K562 (cell line): ENCODE measurements around the gene GNG3. TPM values are rescaled to one million over a fixed set of nuclear protein-coding genes. Genes with fewer than 3 reads are reported as not detected.
A peak's percentile ranks its signal among the peaks of the same experiment; 100 is the strongest.

Source experiments
- ATF7 ChIP-seq: fragments of 450-650 bp; IDR thresholded peaks from 2 replicates; pipeline ENCODE4 v1.7.1; 2014; ENCODE audit warnings: mild to moderate bottlenecking, moderate library complexity
- C11orf30 ChIP-seq: fragments of 450-650 bp; IDR thresholded peaks from 2 replicates; pipeline ENCODE4 v1.6.1; 2016; ENCODE audit warnings: low read depth, mild to moderate bottlenecking
- CHD2 ChIP-seq: IDR thresholded peaks from 2 replicates; pipeline ENCODE4 v1.6.1; 2011; ENCODE audit warnings: low read depth, low read length
- CREB1 ChIP-seq, 2 experiments: sonication (generic) in 1 of 2; formaldehyde crosslinking in 1 of 2; IDR thresholded peaks; 2 replicates each; pipeline versions ENCODE4 v1.6.1 to v1.8.0; 2012 to 2022; ENCODE audit warnings: inconsistent platforms in 1 of 2, mild to moderate bottlenecking in 1 of 2, missing genetic modification reagents in 1 of 2, moderate library complexity in 1 of 2
- CREB3L1 ChIP-seq: fragments of 450-650 bp; IDR thresholded peaks from 2 replicates; pipeline ENCODE4 v1.6.1; 2014; ENCODE audit warnings: low read depth, mild to moderate bottlenecking, moderate library complexity, borderline replicate concordance
- E2F3 ChIP-seq: fragments of 250-450 bp; sonication (Bioruptor Pico); IDR thresholded peaks from 2 replicates; pipeline ENCODE4 v1.4.0; 2020; ENCODE audit warnings: mild to moderate bottlenecking
- EP400 ChIP-seq: fragments of 450-650 bp; IDR thresholded peaks from 2 replicates; pipeline ENCODE4 v1.6.1; 2017; ENCODE audit warnings: antibody characterized with exemption, mild to moderate bottlenecking, moderate library complexity
- ETV6 ChIP-seq, 3 experiments: fragments of 150-350 bp in 1 of 3; sonication (generic) in 1 of 3; formaldehyde crosslinking in 1 of 3; IDR thresholded peaks; 2 replicates each; pipeline versions ENCODE4 v1.6.1 to v1.8.0; 2014 to 2022; ENCODE audit warnings: borderline replicate concordance in 2 of 3, low read depth in 2 of 3, antibody characterized with exemption in 1 of 3, low read length in 1 of 3, mild to moderate bottlenecking in 1 of 3, missing genetic modification reagents in 1 of 3
- FIP1L1 ChIP-seq: fragments of 200-400 bp; formaldehyde crosslinking; IDR thresholded peaks from 2 replicates; pipeline ENCODE4 v1.6.1; 2018; ENCODE audit warnings: mild to moderate bottlenecking, low read depth, low read length; ENCODE audit not compliant: poor library complexity, severe bottlenecking
- KLF13 ChIP-seq: fragments of 450-650 bp; IDR thresholded peaks from 2 replicates; pipeline ENCODE4 v1.6.1; 2016; ENCODE audit warnings: missing genetic modification characterization, low read depth, mild to moderate bottlenecking, missing compliant biosample characterization, moderate library complexity, borderline replicate concordance
- MAZ ChIP-seq, 2 experiments: fragments of 450-650 bp in 1 of 2; sonication (generic) in 1 of 2; formaldehyde crosslinking; IDR thresholded peaks in 1 of 2; conservative IDR thresholded peaks in 1 of 2; 2 replicates each; pipeline versions ENCODE4 v1.4.0 to v1.5.0; 2020; ENCODE audit warnings: mild to moderate bottlenecking in 1 of 2, missing genetic modification reagents in 1 of 2
- MYBL2 ChIP-seq, 2 experiments: fragments of 450-650 bp in 1 of 2; sonication (generic) in 1 of 2; formaldehyde crosslinking in 1 of 2; IDR thresholded peaks; 2 replicates each; pipeline versions ENCODE4 v1.6.1 to v1.8.1; 2017 to 2022; ENCODE audit warnings: borderline replicate concordance in 1 of 2, inconsistent platforms in 1 of 2, low read depth in 1 of 2, mild to moderate bottlenecking in 1 of 2, missing genetic modification reagents in 1 of 2, moderate library complexity in 1 of 2
- NONO ChIP-seq, 2 experiments: fragments of 200-400 bp in 1 of 2; fragments of 450-650 bp in 1 of 2; formaldehyde crosslinking in 1 of 2; IDR thresholded peaks; 2 replicates each; pipeline ENCODE4 v1.6.1; 2017; ENCODE audit warnings: low read depth in 2 of 2, mild to moderate bottlenecking in 2 of 2, moderate library complexity in 2 of 2, low read length in 1 of 2
- POLR2AphosphoS5 ChIP-seq: IDR thresholded peaks from 2 replicates; pipeline ENCODE4 v1.6.1; 2011; ENCODE audit warnings: mild to moderate bottlenecking, low read depth, low read length, moderate library complexity; ENCODE audit not compliant: control insufficient read depth, insufficient read depth
- RBFOX2 ChIP-seq: fragments of 200-400 bp; formaldehyde crosslinking; IDR thresholded peaks from 2 replicates; pipeline ENCODE4 v1.6.1; 2017; ENCODE audit warnings: low read depth, mild to moderate bottlenecking, low read length, moderate library complexity
- SPI1 ChIP-seq: IDR thresholded peaks from 2 replicates; pipeline ENCODE4 v1.6.1; 2011; ENCODE audit warnings: low read depth, low read length, control low read depth, borderline replicate concordance
- TAF7 ChIP-seq: fragments of 450-650 bp; IDR thresholded peaks from 2 replicates; pipeline ENCODE4 v1.6.1; 2016; ENCODE audit warnings: missing genetic modification characterization, missing compliant biosample characterization
- THRAP3 ChIP-seq: fragments of 450-650 bp; IDR thresholded peaks from 2 replicates; pipeline ENCODE4 v1.6.1; 2016; ENCODE audit warnings: mild to moderate bottlenecking, inconsistent platforms, borderline replicate concordance
- TRIM28 ChIP-seq: fragments of 450-650 bp; IDR thresholded peaks from 2 replicates; pipeline ENCODE4 v1.6.1; 2017
- ZNF175 ChIP-seq: fragments of 200-800 bp; sonication (Bioruptor generic); IDR thresholded peaks from 2 replicates; pipeline ENCODE4 v1.6.1; 2016; ENCODE audit warnings: low read depth, mild to moderate bottlenecking, missing genetic modification characterization, missing compliant biosample characterization
- polyA plus RNA-seq, 8 experiments: library from polyadenylated mRNA; depleted of rRNA in 4 of 8; stranded (reverse) in 5 of 8; unstranded in 3 of 8; fragments of >200 nt; fragmentation: Nextera tagmentation in 2 of 8; fragmentation: Illumina TruSeq in 1 of 8; extraction: Ambion mirVana in 2 of 8; extraction: Trizol in 1 of 8; gene quantifications; 2 replicates each; pipeline versions ENCODE4 v1.2.1 to v1.2.3, GENCODE V29; 2011 to 2014; ENCODE audit warnings: inconsistent platforms in 1 of 8, missing spikeins in 1 of 8
- total RNA-seq, 7 experiments: library from RNA; depleted of rRNA in 6 of 7; stranded (reverse); fragments of >200 nt in 6 of 7; fragmentation: Illumina TruSeq in 2 of 7; extraction: Trizol in 2 of 7; gene quantifications; 2 replicates each; pipeline versions ENCODE4 v1.2.1 to v1.2.3, GENCODE V29; 2011 to 2021; ENCODE audit warnings: low replicate concordance in 1 of 7
- TF ChIP-seq, protein P1 (sequence below), 2 experiments: fragments of 450-650 bp in 1 of 2; IDR thresholded peaks; 2 replicates each; pipeline ENCODE4 v1.6.1; 2011 to 2017; ENCODE audit warnings: low read depth in 2 of 2, antibody characterized with exemption in 1 of 2, borderline replicate concordance in 1 of 2, low read length in 1 of 2, mild to moderate bottlenecking in 1 of 2, mixed read lengths in 1 of 2; ENCODE audit not compliant: control insufficient read depth in 1 of 2

The GNG3 gene
- total and polyA plus RNA-seq, 9 of the 15 experiments (the other 6 are each of a cell fraction or from before 2014, with no cell fraction given) = 0.07 TPM; not detected in 8

DNA sequence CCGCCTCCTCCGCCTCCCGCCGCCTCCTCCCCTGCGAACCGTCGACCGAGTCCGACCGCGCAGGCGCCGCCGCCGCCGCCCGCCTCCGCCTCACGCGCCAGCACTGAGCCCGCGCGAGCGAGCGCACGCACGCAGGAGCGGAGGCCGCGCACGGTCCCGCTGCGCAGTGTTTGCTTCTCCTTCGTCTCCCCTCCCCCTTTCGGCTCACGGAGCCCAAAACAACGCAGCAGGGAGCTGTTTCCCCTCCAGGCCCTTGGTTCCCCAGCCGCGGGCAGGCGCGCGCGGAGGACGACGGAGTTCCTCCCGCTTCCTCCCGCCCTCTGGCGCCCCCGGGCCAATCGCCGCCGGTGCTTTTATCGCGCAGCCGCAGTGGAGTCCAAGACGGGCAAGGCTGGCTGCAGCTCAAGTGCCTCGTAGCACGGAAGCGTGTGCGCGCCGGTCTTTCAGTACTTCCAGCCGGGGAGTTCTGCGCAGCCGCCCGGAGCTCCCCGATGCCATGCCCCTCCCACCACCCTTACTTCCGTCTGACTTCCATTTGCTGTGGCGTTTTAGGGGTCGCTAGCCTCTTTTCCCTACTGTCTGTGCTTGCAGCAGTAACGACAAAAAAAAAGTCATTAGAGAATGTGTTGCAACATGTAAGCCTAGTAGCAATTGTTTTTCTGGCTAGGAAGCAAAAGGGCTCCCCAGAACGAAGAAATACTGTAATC is 19.8 kb downstream of the GNG3 start, which contains the start of gene HNRNPUL2 (continued):
- TF ChIP-seq ETV6 (IDR thresholded peaks at IDR 0.05; ENCODE audit: borderline replicate concordance in 1 of 2, low read depth in 2 of 2, low read length in 1 of 2) = peak in 1 of 2 experiments; percentile 13; a peak in 1 of 4 replicates
- no peak for TF ChIP-seq ETV6 (CRISPR knock-in tag; IDR thresholded peaks at IDR 0.05; ENCODE audit: borderline replicate concordance)
- no peak for TF ChIP-seq TRIM28
- TF ChIP-seq, protein P1, sequence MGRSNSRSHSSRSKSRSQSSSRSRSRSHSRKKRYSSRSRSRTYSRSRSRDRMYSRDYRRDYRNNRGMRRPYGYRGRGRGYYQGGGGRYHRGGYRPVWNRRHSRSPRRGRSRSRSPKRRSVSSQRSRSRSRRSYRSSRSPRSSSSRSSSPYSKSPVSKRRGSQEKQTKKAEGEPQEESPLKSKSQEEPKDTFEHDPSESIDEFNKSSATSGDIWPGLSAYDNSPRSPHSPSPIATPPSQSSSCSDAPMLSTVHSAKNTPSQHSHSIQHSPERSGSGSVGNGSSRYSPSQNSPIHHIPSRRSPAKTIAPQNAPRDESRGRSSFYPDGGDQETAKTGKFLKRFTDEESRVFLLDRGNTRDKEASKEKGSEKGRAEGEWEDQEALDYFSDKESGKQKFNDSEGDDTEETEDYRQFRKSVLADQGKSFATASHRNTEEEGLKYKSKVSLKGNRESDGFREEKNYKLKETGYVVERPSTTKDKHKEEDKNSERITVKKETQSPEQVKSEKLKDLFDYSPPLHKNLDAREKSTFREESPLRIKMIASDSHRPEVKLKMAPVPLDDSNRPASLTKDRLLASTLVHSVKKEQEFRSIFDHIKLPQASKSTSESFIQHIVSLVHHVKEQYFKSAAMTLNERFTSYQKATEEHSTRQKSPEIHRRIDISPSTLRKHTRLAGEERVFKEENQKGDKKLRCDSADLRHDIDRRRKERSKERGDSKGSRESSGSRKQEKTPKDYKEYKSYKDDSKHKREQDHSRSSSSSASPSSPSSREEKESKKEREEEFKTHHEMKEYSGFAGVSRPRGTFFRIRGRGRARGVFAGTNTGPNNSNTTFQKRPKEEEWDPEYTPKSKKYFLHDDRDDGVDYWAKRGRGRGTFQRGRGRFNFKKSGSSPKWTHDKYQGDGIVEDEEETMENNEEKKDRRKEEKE (IDR thresholded peaks at IDR 0.05; ENCODE audit: borderline replicate concordance in 1 of 2, control insufficient read depth in 1 of 2, low read depth in 2 of 2, low read length in 1 of 2) = 0 out of 4 replicates have a peak, but pooled peaks of 1 of the 2 experiments have one; percentile 57
- TF ChIP-seq MYBL2 (IDR thresholded peaks at IDR 0.05; ENCODE audit: low read depth) = no peak
- no peak for TF ChIP-seq MYBL2 (CRISPR knock-in tag; IDR thresholded peaks at IDR 0.05; ENCODE audit: borderline replicate concordance)
- TF ChIP-seq E2F3 (CRISPR knock-in tag) = peak; percentile 94
- peak; percentile 98 for TF ChIP-seq RBFOX2
- TF ChIP-seq KLF13 (tag) = peak; percentile 74; the same call in 1 of the 2 replicates
- peak; percentile 78 for TF ChIP-seq SPI1
- peak; percentile 42; the same call in 1 of the 2 replicates for TF ChIP-seq ZNF175 (CRISPR knock-in tag)
- peak; percentile 90 for TF ChIP-seq EP400
- TF ChIP-seq NONO (IDR thresholded peaks at IDR 0.05; ENCODE audit: low read depth in 2 of 2, low read length in 1 of 2) = peak in 1 of 2 experiments; percentile 57; a peak in 1 of 4 replicates
- TF ChIP-seq CREB1 (IDR thresholded peaks at IDR 0.05) = peak; percentile 58; the same call in 1 of the 2 replicates
- TF ChIP-seq CREB1 (CRISPR knock-in tag; IDR thresholded peaks at IDR 0.05) = 0 out of 2 replicates have a peak, but pooled peaks have one; percentile 48
- peak; percentile 85 to 92 for TF ChIP-seq MAZ (CRISPR knock-in tag; conservative IDR thresholded peaks at IDR 0.05 in 1 of 2, IDR thresholded peaks at IDR 0.05 in 1 of 2)
- peak; percentile 80 for TF ChIP-seq CREB3L1
- peak; percentile 83; the same call in 1 of the 2 replicates for TF ChIP-seq POLR2AphosphoS5
- TF ChIP-seq ATF7 = peak; percentile 81
- peak; percentile 67 for TF ChIP-seq CHD2
- 0 out of 2 replicates have a peak, but pooled peaks have one; percentile 48 for TF ChIP-seq TAF7 (tag)
- peak; percentile 77 for TF ChIP-seq FIP1L1
- 0 out of 2 replicates have a peak, but pooled peaks have one; percentile 28 for TF ChIP-seq C11orf30
- no peak for TF ChIP-seq THRAP3
